ENCODE data around the gene MYL12B.
"Not testable (repeated sequence)": the region's sequence is repeated elsewhere in the genome, so short reads cannot be mapped to it uniquely, and the experiment has no call there.

Gene MYL12B

GRCh38 chr18:3305354-3305762, 43.4 kb downstream of the MYL12B start:
- DNase-seq: peak; percentile 33

DNA sequence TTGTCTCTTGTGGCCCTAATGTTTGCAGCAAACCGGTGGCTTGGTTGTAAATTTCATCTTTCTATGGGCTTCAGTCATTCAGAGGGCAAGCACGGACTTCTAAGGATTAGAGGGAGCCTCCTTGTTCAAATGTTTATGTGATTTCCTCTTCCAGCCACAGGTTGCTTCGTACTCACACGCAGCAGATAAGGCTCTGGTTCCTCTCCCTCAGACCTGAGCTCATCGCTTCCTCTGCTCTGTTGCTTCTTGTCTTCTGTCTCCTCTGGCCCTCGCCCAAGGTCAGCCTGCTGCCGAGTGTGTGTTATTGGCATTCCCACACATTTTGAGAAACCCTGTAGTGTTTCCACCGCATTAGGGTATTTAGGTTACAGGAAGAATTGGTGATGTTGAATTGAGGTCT, 44.0 kb downstream of the MYL12B start:
- DNase-seq: peak; percentile 33

DNA sequence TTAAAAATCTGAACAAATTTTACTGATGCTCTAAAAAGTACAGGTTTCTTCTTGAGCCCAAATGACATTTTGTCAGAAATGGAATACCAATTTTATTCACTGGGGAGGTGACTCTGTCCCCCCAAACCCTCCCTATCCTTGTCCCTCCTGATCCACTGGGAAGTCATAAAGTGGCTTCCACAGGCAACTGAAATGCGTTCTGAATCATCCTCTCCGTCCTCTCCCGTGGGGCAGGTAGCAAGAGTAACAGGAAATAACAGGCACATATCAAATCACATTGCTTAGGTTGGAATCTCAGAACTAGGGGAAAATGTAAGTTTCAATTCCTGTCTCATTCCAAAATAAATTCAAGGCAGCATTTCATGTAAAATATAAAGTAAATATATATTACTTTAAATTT, 44.5 kb downstream of the MYL12B start:
- DNase-seq: no peak

DNA sequence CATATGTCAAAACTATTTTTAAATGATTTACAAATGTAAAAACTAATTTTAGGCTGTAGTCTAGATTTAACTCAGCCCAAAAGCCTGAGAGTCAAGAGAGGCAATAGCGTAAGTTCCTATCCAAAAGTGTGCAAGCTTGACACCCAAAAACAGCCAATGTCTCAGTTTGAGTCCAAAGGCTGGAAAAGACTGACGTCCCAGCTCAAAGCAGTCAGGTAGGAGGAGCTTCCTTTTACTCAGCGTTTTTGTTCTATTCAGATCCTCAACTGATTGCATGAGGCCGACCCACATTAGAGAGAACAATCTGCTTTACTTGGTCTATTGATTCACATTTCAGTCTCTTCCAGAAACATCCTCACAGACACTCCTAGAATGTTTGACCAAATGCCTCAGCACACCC, 51.8 kb downstream of the MYL12B start:
- no peak for DNase-seq

- DNase-seq: not testable (repeated sequence)
These were observed 53.4 kb downstream of the MYL12B start for GRCh38 chr18:3315344-3315743.

DNA sequence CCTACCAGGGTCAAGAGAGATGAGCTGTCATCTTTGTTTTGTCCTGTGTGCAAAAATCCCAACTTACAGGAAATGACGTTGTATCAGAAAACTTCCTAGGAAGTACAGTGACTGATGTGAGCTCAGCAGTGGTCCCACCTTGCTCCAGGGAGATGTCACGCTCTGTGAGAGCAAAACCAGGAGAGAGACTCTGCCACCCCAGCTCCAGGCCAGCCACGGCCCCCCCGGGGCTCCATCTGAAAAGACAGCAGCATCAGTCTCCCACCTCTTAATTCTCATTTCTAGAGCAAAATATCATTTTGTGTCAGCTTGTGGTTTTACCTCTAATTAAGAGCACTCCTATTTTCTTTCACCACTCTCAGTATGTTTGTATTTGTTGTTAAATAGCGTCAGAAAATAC, 57.5 kb downstream of the MYL12B start:
- DNase-seq: no peak

DNA sequence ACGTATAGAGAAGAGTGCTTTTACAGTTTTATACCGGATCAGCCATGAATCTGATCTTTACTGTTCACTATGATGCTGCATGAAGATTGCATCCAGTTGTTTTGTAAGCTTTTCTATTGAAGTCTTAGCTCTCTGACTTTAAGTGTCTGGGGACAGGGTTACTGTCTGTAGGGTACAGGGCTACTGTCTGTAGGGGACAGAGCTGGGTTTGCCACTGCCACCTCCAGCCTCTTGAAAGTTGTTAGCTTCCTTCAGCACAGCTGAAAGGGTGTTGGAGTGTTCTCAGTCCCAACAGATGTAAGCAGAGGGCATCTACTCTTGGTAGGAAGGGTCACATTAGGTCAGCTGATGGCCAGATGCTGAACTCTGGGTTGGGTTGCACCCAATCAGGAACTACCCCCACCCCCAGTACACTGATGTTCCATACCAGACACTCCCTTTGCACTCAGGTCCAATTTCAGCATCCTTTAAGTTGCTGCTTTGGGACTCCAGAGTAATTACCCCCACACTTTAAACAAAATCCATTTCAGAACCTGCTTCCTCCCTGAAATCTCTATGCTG, 58.0 kb downstream of the MYL12B start:
- DNase-seq: no peak

DNA sequence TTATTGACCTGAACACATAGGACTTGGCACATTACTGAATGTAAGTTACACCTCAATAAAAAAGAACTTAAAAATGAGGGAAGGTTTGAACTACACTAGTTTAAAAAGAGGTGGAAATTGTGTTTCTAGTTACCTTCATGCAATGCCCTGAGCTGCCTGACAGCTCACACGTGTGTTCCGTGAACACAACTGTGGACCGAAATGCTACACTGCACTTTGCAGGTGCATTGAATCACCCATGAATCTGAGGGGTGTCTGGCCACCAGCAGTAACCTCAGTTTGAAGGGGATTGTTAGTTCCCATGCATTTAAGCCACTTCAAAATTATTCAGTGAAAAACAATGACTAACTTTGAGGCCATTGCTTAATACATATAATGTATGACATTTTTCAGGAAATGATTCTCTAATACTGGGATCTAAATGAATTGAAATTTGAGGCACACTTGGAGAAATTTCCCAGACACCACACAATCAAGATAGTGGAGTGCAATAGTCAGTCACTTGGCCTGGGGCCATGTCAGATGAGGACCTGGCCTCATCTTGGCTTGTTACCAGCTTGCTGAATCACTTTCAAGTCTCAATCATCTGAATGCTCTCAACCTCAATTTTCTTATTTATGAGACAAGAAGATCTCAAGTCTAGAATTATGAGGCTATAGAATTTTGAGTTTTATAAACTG, 59.3 kb downstream of the MYL12B start:
- DNase-seq: no peak

- no peak for DNase-seq
These were observed 62.0 kb downstream of the MYL12B start for GRCh38 chr18:3323900-3324299.
